ENCODE measurements around the gene RHOJ. TPM values are rescaled to one million over a fixed set of nuclear protein-coding genes. Genes with fewer than 3 reads are reported as not detected.
A peak's percentile ranks its signal among the peaks of the same experiment; 100 is the strongest.

The RHOJ gene
- 3.2 and 9.6 TPM in 2 replicates for total RNA-seq
- polyA plus RNA-seq: 2.1 and 2.5 TPM in 2 replicates

- Histone ChIP-seq H3K36me3 (replicated peaks; ENCODE audit: insufficient read depth, low read depth) (no peaks in the 10 kb centered on the region), H4K20me1 (ENCODE audit: insufficient read depth, poor library complexity, severe bottlenecking) (no peaks in the 10 kb centered on the region), H3K9me3 (ENCODE audit: low read depth) (no peaks in the 10 kb centered on the region), H3K79me2 (no peaks in the 10 kb centered on the region), H3K4me3 (peak within 1 kb of the TSS; percentile 1), H3K9me2 (replicated peaks; ENCODE audit: insufficient read depth) (no peaks in the 10 kb centered on the region), H3K27ac (peak within 1 kb of the TSS; percentile 91), H2AFZ (peak within 1 kb of the TSS; percentile 69), H3K27me3 (no peaks in the 10 kb centered on the region), H3K4me1 (ENCODE audit: insufficient read depth) (peaks cover 6% of the 10 kb centered on the region), H3K4me2 (peak within 1 kb of the TSS; percentile 70)
- DNase-seq (ENCODE audit: low spot score): peak; percentile 41
- 50% methylated on average over 16 of the region's 16 CpGs for WGBS (ENCODE audit: low lambda C conversion rate, missing lambda C conversion rate)
- no peak for TF ChIP-seq EZH2 (IDR thresholded peaks at IDR 0.05; ENCODE audit: borderline replicate concordance)
- no peak for TF ChIP-seq EZH2phosphoT487 (IDR thresholded peaks at IDR 0.05; ENCODE audit: low read depth, severe bottlenecking, unreplicated experiment)
- TF ChIP-seq CTCF (IDR thresholded peaks at IDR 0.05; ENCODE audit: poor library complexity): no peak
Measured at GRCh38 chr14:63204407-63205043, at the start of gene RHOJ. RHOJ (plus strand) TSS chr14:63204443; CDS start chr14:63204870, 427 bp downstream.

GRCh38 chr14:63155511-63156185, 48.6 kb upstream of the RHOJ start:
- no peaks in the 10 kb centered on the region for H3K36me3 ChIP-seq (replicated peaks; ENCODE audit: insufficient read depth, low read depth)
- no peaks in the 10 kb centered on the region for H4K20me1 ChIP-seq (ENCODE audit: insufficient read depth, poor library complexity, severe bottlenecking)
- no peak overlapping the region for H2AFZ ChIP-seq
- H3K4me2 ChIP-seq: no peak overlapping the region
- no peak overlapping the region for H3K4me3 ChIP-seq
- WGBS (ENCODE audit: low lambda C conversion rate, missing lambda C conversion rate): 76% methylated on average over 5 of the region's 5 CpGs
- no peaks in the 10 kb centered on the region for H3K9me2 ChIP-seq (replicated peaks; ENCODE audit: insufficient read depth)
- H3K27me3 ChIP-seq: no peaks in the 10 kb centered on the region
- H3K79me2 ChIP-seq: no peaks in the 10 kb centered on the region
- no peaks in the 10 kb centered on the region for H3K9me3 ChIP-seq (ENCODE audit: low read depth)
- TF ChIP-seq CTCF (IDR thresholded peaks at IDR 0.05; ENCODE audit: poor library complexity) (no peak), EZH2 (IDR thresholded peaks at IDR 0.05; ENCODE audit: borderline replicate concordance) (no peak), EZH2phosphoT487 (IDR thresholded peaks at IDR 0.05; ENCODE audit: low read depth, severe bottlenecking, unreplicated experiment) (no peak)
- no peaks in the 10 kb centered on the region for H3K4me1 ChIP-seq (ENCODE audit: insufficient read depth)
- no peak overlapping the region for H3K27ac ChIP-seq
- DNase-seq (ENCODE audit: low spot score): no peak

DNA sequence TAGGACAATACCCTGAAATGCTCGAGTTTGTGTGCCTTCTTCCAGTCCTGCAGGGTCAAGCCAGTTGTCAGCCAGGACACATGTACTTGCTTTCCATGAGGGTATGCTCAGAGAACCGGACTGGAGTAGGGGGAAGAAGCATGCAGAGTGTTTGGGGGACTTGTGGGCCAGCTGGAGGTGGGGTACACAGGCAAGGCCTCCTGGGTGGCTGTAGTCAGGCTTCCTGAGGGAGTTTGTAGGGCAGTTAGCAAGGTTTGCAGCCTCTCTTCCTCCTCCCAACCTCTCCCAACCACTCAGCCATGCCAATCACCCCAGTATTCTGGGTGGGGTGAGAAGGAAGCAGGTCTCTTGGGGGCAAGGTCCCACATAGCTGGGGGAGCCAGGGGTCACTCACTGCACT, 47.0 kb upstream of the RHOJ start:
- Histone ChIP-seq H3K4me1 (ENCODE audit: insufficient read depth) (no peaks in the 10 kb centered on the region), H3K9me3 (ENCODE audit: low read depth) (no peaks in the 10 kb centered on the region), H3K36me3 (replicated peaks; ENCODE audit: insufficient read depth, low read depth) (no peaks in the 10 kb centered on the region), H3K4me2 (no peak overlapping the region), H3K9me2 (replicated peaks; ENCODE audit: insufficient read depth) (no peaks in the 10 kb centered on the region), H3K27ac (no peak overlapping the region), H3K27me3 (no peaks in the 10 kb centered on the region), H4K20me1 (ENCODE audit: insufficient read depth, poor library complexity, severe bottlenecking) (no peaks in the 10 kb centered on the region), H3K4me3 (no peak overlapping the region), H3K79me2 (no peaks in the 10 kb centered on the region), H2AFZ (no peak overlapping the region)
- no peak for DNase-seq (ENCODE audit: low spot score)
- 65% methylated on average over 2 of the region's 2 CpGs for WGBS (ENCODE audit: low lambda C conversion rate, missing lambda C conversion rate)
- TF ChIP-seq CTCF (IDR thresholded peaks at IDR 0.05; ENCODE audit: poor library complexity) (no peak), EZH2 (IDR thresholded peaks at IDR 0.05; ENCODE audit: borderline replicate concordance) (no peak), EZH2phosphoT487 (IDR thresholded peaks at IDR 0.05; ENCODE audit: low read depth, severe bottlenecking, unreplicated experiment) (no peak)

Measured in hepatocyte (in vitro differentiated cells).